ENCODE results near the gene RNF212B.

- TF ChIP-seq SP7 (tag by site-specific recombination; IDR thresholded peaks at IDR 0.05) (no peak), TCF7L2 (IDR thresholded peaks at IDR 0.05; ENCODE audit: borderline replicate concordance, low read depth, low read length) (no peak), ZBTB17 (tag by site-specific recombination; IDR thresholded peaks at IDR 0.05) (no peak), MEIS1 (CRISPR knock-in tag; IDR thresholded peaks at IDR 0.05; ENCODE audit: borderline replicate concordance) (no peak)
- TF ChIP-seq, protein P1, sequence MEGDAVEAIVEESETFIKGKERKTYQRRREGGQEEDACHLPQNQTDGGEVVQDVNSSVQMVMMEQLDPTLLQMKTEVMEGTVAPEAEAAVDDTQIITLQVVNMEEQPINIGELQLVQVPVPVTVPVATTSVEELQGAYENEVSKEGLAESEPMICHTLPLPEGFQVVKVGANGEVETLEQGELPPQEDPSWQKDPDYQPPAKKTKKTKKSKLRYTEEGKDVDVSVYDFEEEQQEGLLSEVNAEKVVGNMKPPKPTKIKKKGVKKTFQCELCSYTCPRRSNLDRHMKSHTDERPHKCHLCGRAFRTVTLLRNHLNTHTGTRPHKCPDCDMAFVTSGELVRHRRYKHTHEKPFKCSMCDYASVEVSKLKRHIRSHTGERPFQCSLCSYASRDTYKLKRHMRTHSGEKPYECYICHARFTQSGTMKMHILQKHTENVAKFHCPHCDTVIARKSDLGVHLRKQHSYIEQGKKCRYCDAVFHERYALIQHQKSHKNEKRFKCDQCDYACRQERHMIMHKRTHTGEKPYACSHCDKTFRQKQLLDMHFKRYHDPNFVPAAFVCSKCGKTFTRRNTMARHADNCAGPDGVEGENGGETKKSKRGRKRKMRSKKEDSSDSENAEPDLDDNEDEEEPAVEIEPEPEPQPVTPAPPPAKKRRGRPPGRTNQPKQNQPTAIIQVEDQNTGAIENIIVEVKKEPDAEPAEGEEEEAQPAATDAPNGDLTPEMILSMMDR (tag by site-specific recombination; IDR thresholded peaks at IDR 0.05): no peak
Observed at GRCh38 chr14:23286902-23287479, 49.3 kb downstream of the RNF212B start.

Measured in HEK293 (cell line).